WERI-Rb-1 (cell line): ENCODE data around the gene DISP1.

Experiments
- DNase-seq: peaks from one replicate; pipeline ENCODE4 v3.0.0-alpha.2; 2020
- H3K27ac ChIP-seq: fragments of 250-450 bp; sonication (Bioruptor Pico); 2 replicates; pipeline ENCODE4 v1.5.1; 2020; ENCODE audit warnings: mild to moderate bottlenecking, moderate library complexity
- H3K27me3 ChIP-seq: fragments of 250-450 bp; sonication (Bioruptor Pico); 2 replicates; pipeline ENCODE4 v1.5.1; 2021; ENCODE audit warnings: mild to moderate bottlenecking, low read depth, moderate library complexity; ENCODE audit not compliant: insufficient read depth, severe bottlenecking
- H3K36me3 ChIP-seq: fragments of 250-450 bp; sonication (Bioruptor Pico); 2 replicates; pipeline ENCODE4 v1.5.1; 2020; ENCODE audit warnings: mild to moderate bottlenecking, moderate library complexity
- H3K4me3 ChIP-seq: 2 replicates; pipeline ENCODE4 v1.5.1; 2011; ENCODE audit warnings: low read depth, mild to moderate bottlenecking, control low read depth, low read length
- H3K9me3 ChIP-seq: fragments of 250-450 bp; sonication (Bioruptor Pico); 2 replicates; pipeline ENCODE4 v1.5.1; 2021; ENCODE audit warnings: mild to moderate bottlenecking, moderate library complexity; ENCODE audit not compliant: severe bottlenecking
- CTCF ChIP-seq: IDR thresholded peaks from 2 replicates; pipeline ENCODE4 v1.5.1; 2011; ENCODE audit warnings: low read depth, mild to moderate bottlenecking, control low read depth, inconsistent platforms, low read length

The DISP1 gene

DNA sequence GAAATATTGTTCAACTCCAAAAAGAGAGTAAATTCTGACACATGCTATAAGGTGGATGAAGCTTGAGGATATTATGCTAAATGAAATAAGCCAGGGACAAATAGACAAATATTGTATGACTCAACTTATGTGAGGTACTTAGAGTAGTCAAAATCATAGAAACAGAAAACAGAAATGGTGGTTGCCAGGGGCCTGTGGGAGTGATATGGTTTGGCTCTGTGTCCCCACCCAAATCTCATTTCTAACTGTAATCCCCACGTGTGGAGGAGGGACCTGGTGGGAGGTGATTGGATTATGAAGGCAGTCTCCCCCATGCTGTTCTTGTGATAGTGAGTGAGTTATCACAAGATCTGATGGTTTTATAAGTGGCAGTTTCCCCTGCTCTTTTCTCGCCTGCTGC, 24.7 kb upstream of the DISP1 start:
- DNase-seq = no peak
- no peaks in the 10 kb centered on the region for H3K36me3 ChIP-seq
- H3K4me3 ChIP-seq = no peak overlapping the region
- H3K9me3 ChIP-seq = no peaks in the 10 kb centered on the region
- H3K27me3 ChIP-seq = no peaks in the 10 kb centered on the region
- TF ChIP-seq CTCF = no peak
- no peak overlapping the region for H3K27ac ChIP-seq

GRCh38 chr1:222790520-222790919, 24.3 kb upstream of the DISP1 start:
- TF ChIP-seq CTCF = no peak
- Histone ChIP-seq H3K27me3 (no peaks in the 10 kb centered on the region), H3K36me3 (no peaks in the 10 kb centered on the region), H3K4me3 (no peak overlapping the region), H3K9me3 (no peaks in the 10 kb centered on the region), H3K27ac (no peak overlapping the region)
- no peak for DNase-seq

DNA sequence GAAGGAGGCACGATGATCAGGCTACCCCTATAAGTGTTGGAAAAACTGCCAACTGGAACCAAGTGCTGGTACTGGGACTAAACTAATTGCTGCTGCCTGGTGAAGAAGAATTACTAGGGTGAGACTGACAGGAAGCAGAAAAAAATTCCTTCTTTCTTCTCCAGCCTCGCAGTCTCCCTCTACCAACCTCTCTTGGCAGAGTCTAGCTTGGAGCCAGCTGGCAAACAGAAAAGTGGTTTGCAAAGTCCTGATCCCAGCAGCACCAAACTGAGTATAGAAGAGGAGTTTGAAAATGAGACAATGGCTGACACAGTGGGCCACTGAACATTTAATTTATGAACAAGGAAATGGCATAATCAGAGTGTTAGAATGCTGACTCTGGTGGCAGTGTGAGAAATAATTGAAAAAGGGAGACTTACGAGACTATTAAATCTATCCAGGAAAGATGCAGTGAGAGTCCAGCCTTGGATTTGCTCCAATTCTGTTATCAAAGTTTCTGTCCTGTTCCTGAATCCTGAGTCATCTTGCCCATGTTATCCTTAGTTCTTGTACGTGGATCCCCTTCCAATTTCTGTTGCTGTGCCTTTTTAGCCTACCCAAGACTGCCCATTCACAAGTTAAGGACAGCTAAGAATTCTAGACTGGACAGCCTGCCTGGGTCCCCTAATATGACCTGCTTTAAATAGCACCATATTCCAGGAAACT, 23.7 kb upstream of the DISP1 start:
- no peak for DNase-seq
- Histone ChIP-seq H3K4me3 (no peak overlapping the region), H3K36me3 (no peaks in the 10 kb centered on the region), H3K9me3 (no peaks in the 10 kb centered on the region), H3K27me3 (no peaks in the 10 kb centered on the region), H3K27ac (no peak overlapping the region)
- TF ChIP-seq CTCF = no peak

DNA sequence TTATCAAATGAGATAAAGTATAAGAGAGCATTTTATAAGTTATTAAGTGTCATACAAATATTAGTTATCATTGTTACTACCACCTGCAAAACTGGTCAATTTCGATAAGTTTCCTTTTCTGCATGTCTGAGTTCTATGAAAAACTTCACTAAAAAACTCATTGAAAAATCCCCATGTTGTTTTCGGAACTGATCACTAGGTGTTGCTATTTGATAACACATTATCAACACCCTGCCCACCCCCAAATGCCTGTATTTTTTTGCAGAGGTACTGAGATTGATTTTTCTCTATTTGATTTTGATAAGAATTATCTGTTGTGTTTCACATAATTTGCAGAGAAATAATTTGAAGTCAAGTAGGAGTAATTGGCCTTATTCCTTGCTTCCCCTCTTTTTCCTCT, 22.1 kb upstream of the DISP1 start:
- no peak for DNase-seq
- Histone ChIP-seq H3K4me3 (no peak overlapping the region), H3K27ac (no peak overlapping the region), H3K9me3 (no peaks in the 10 kb centered on the region), H3K27me3 (no peaks in the 10 kb centered on the region), H3K36me3 (no peaks in the 10 kb centered on the region)
- 0 out of 2 replicates have a peak, but pooled peaks have one; percentile 6 for TF ChIP-seq CTCF

GRCh38 chr1:222794656-222795474, 20.0 kb upstream of the DISP1 start:
- no peak overlapping the region for H3K27ac ChIP-seq
- H3K9me3 ChIP-seq = no peaks in the 10 kb centered on the region
- no peak for TF ChIP-seq CTCF
- H3K36me3 ChIP-seq = no peaks in the 10 kb centered on the region
- no peaks in the 10 kb centered on the region for H3K27me3 ChIP-seq
- no peak overlapping the region for H3K4me3 ChIP-seq
- DNase-seq = no peak
